DND-41 (cell line): ENCODE data around the gene CLEC3B.
"Not testable (repeated sequence)": the region's sequence is repeated elsewhere in the genome, so short reads cannot be mapped to it uniquely, and the experiment has no call there.

Source experiments
- ATAC-seq: fragments of 200-7000 bp; cut with Tn5 transposase; 3 replicates; pipeline ENCODE4 v1.9.1; 2021; ENCODE audit warnings: low read depth; ENCODE audit not compliant: insufficient read depth
- DNase-seq: peaks from one replicate; pipeline ENCODE4 v3.0.0-alpha.2; 2020
- H2AFZ ChIP-seq: 2 replicates; pipeline ENCODE4 v1.6.0; 2012; ENCODE audit warnings: low read depth, low read length
- H3K27ac ChIP-seq: 2 replicates; pipeline ENCODE4 v1.5.1; 2012; ENCODE audit warnings: low read length, inconsistent platforms
- H3K27me3 ChIP-seq: fragments of 200-600 bp; sonication (generic); 2 replicates; pipeline ENCODE4 v1.6.0; 2012; ENCODE audit warnings: low read length, mild to moderate bottlenecking, inconsistent platforms; ENCODE audit not compliant: insufficient read depth, poor library complexity
- H3K36me3 ChIP-seq: 2 replicates; pipeline ENCODE4 v1.5.1; 2012; ENCODE audit warnings: low read length, inconsistent platforms; ENCODE audit not compliant: insufficient read depth
- H3K4me1 ChIP-seq: 2 replicates; pipeline ENCODE4 v1.5.1; 2012; ENCODE audit warnings: mild to moderate bottlenecking, low read length; ENCODE audit not compliant: insufficient read depth
- H3K4me2 ChIP-seq: 2 replicates; pipeline ENCODE4 v1.6.0; 2012; ENCODE audit warnings: mild to moderate bottlenecking, moderate library complexity, low read length, inconsistent platforms; ENCODE audit not compliant: insufficient read depth
- H3K4me3 ChIP-seq, 2 experiments: fragments of 200-600 bp in 1 of 2; shearing (Covaris generic) in 1 of 2; 2 replicates each; pipeline ENCODE4 v1.5.1; 2012 to 2016; ENCODE audit warnings: inconsistent platforms in 2 of 2, low read length in 2 of 2, mild to moderate bottlenecking in 2 of 2, low read depth in 1 of 2, moderate library complexity in 1 of 2
- H3K79me2 ChIP-seq: 2 replicates; pipeline ENCODE4 v1.6.0; 2012; ENCODE audit warnings: low read length, inconsistent platforms; ENCODE audit not compliant: insufficient read depth
- H3K9ac ChIP-seq: 2 replicates; pipeline ENCODE4 v1.6.0; 2012; ENCODE audit warnings: low read depth, mild to moderate bottlenecking, inconsistent platforms, low read length, moderate library complexity
- H3K9me3 ChIP-seq: 2 replicates; pipeline ENCODE4 v1.5.1; 2012; ENCODE audit warnings: low read length, moderate library complexity, mild to moderate bottlenecking, inconsistent platforms; ENCODE audit not compliant: insufficient read depth, severe bottlenecking
- H4K20me1 ChIP-seq: 2 replicates; pipeline ENCODE4 v1.6.0; 2012; ENCODE audit warnings: low read length; ENCODE audit not compliant: insufficient read depth
- CTCF ChIP-seq: IDR thresholded peaks from 2 replicates; pipeline ENCODE4 v1.5.1; 2012; ENCODE audit warnings: borderline replicate concordance, low read length, moderate library complexity, mild to moderate bottlenecking; ENCODE audit not compliant: poor library complexity, severe bottlenecking; ENCODE audit errors: extremely low read depth
- EZH2 ChIP-seq: IDR thresholded peaks from 3 replicates; pipeline ENCODE4 v1.6.1; 2012; ENCODE audit warnings: borderline replicate concordance, low read depth, mild to moderate bottlenecking, moderate library complexity, low read length, inconsistent platforms; ENCODE audit not compliant: severe bottlenecking

The CLEC3B gene

GRCh38 chr3:45049807-45050206, 23.7 kb downstream of the CLEC3B start:
- H2AFZ ChIP-seq, result no peak overlapping the region

GRCh38 chr3:45051685-45052084, 25.6 kb downstream of the CLEC3B start:
- Histone ChIP-seq H3K9me3 (no peaks in the 10 kb centered on the region), H2AFZ (no peak overlapping the region), H3K4me2 (no peak overlapping the region), H3K79me2 (no peaks in the 10 kb centered on the region), H4K20me1 (no peaks in the 10 kb centered on the region), H3K27ac (no peak overlapping the region), H3K36me3 (no peaks in the 10 kb centered on the region), H3K9ac (no peak overlapping the region), H3K27me3 (no peaks in the 10 kb centered on the region), H3K4me3 (no peak overlapping the region), H3K4me1 (no peaks in the 10 kb centered on the region)
- DNase-seq, result no peak
- no peak for ATAC-seq
- TF ChIP-seq EZH2 (no peak), CTCF (no peak)

More at GRCh38 chr3:45049807-45050206, 23.7 kb downstream of the CLEC3B start:
- TF ChIP-seq EZH2 (no peak), CTCF (no peak)
- no peaks in the 10 kb centered on the region for H3K36me3 ChIP-seq
- ATAC-seq (no peak), DNase-seq (no peak)
- H3K9me3 ChIP-seq, result no peaks in the 10 kb centered on the region
- H3K4me2 ChIP-seq, result no peak overlapping the region
- no peaks in the 10 kb centered on the region for H3K79me2 ChIP-seq
- no peaks in the 10 kb centered on the region for H4K20me1 ChIP-seq
- H3K9ac ChIP-seq, result no peak overlapping the region
- no peak overlapping the region for H3K4me3 ChIP-seq
- H3K27ac ChIP-seq, result no peak overlapping the region
- H3K27me3 ChIP-seq, result no peaks in the 10 kb centered on the region
- no peaks in the 10 kb centered on the region for H3K4me1 ChIP-seq

GRCh38 chr3:45053805-45054195, 27.7 kb downstream of the CLEC3B start:
- not testable (repeated sequence) for H3K4me3 ChIP-seq, H3K4me1 ChIP-seq, H3K79me2 ChIP-seq, H3K9me3 ChIP-seq, H3K27me3 ChIP-seq, H3K36me3 ChIP-seq, H4K20me1 ChIP-seq, H3K9ac ChIP-seq, DNase-seq, H2AFZ ChIP-seq, H3K27ac ChIP-seq, ATAC-seq, H3K4me2 ChIP-seq

GRCh38 chr3:45054196-45054857, 28.2 kb downstream of the CLEC3B start:
- H4K20me1 ChIP-seq, result no peaks in the 10 kb centered on the region
- no peak for TF ChIP-seq EZH2
- ATAC-seq (no peak), DNase-seq (no peak)
- H2AFZ ChIP-seq, result no peak overlapping the region
- no peaks in the 10 kb centered on the region for H3K4me1 ChIP-seq
- no peak overlapping the region for H3K4me3 ChIP-seq
- H3K4me2 ChIP-seq, result no peak overlapping the region
- no peaks in the 10 kb centered on the region for H3K27me3 ChIP-seq
- no peaks in the 10 kb centered on the region for H3K9me3 ChIP-seq
- H3K27ac ChIP-seq, result no peak overlapping the region
- H3K79me2 ChIP-seq, result no peaks in the 10 kb centered on the region
- H3K9ac ChIP-seq, result no peak overlapping the region
- H3K36me3 ChIP-seq, result no peaks in the 10 kb centered on the region
